Nephron (organoid): ENCODE data around the gene SLIT1.

Experiments
- H3K27ac Mint-ChIP-seq, 3 experiments: 2 replicates each; pipeline ENCODE4 v1.8.0; 2020; ENCODE audit warnings: mixed read lengths in 3 of 3, mild to moderate bottlenecking in 2 of 3, moderate library complexity in 1 of 3
- H3K27me3 Mint-ChIP-seq: 2 replicates; pipeline ENCODE4 v1.8.0; 2021; ENCODE audit warnings: low read depth, mild to moderate bottlenecking, moderate library complexity, mixed read lengths
- H3K36me3 Mint-ChIP-seq: 2 replicates; pipeline ENCODE4 v1.8.0; 2020; ENCODE audit warnings: low read depth, mixed read lengths
- H3K4me1 Mint-ChIP-seq: 2 replicates; pipeline ENCODE4 v1.8.0; 2020; ENCODE audit warnings: mixed read lengths
- H3K4me3 Mint-ChIP-seq, 3 experiments: 2 replicates each; pipeline ENCODE4 v1.8.0; 2020; ENCODE audit warnings: mild to moderate bottlenecking in 3 of 3, mixed read lengths in 3 of 3, moderate library complexity in 2 of 3
- H3K9me3 Mint-ChIP-seq: 2 replicates; pipeline ENCODE4 v1.8.0; 2020; ENCODE audit warnings: mixed read lengths
- CTCF ChIP-seq, 3 experiments: fragments of 200-600 bp; sonication (generic); IDR thresholded peaks; one replicate each; pipeline ENCODE4 v1.5.0; 2021; ENCODE audit warnings: antibody characterized with exemption in 3 of 3; ENCODE audit not compliant: unreplicated experiment in 3 of 3

SLIT1 gene

GRCh38 chr10:96999987-97000386, 185.8 kb downstream of the SLIT1 start:
- Mint-ChIP-seq H3K36me3 (no peaks in the 10 kb centered on the region), H3K27ac (no peak overlapping the region), H3K9me3 (no peaks in the 10 kb centered on the region), H3K4me1 (peaks cover 10% of the 10 kb centered on the region), H3K27me3 (peaks cover 5% of the 10 kb centered on the region), H3K4me3 (no peak overlapping the region)
- TF ChIP-seq CTCF (IDR thresholded peaks at IDR 0.05; ENCODE audit: unreplicated experiment in 3 of 3) = no peak

GRCh38 chr10:96999337-96999736, 186.4 kb downstream of the SLIT1 start:
- no peak for TF ChIP-seq CTCF (IDR thresholded peaks at IDR 0.05; ENCODE audit: unreplicated experiment in 3 of 3)
- no peak overlapping the region for H3K4me3 Mint-ChIP-seq
- peaks cover 5% of the 10 kb centered on the region for H3K27me3 Mint-ChIP-seq
- H3K9me3 Mint-ChIP-seq = no peaks in the 10 kb centered on the region
- H3K36me3 Mint-ChIP-seq = no peaks in the 10 kb centered on the region
- no peak overlapping the region for H3K27ac Mint-ChIP-seq
- peaks cover 11% of the 10 kb centered on the region for H3K4me1 Mint-ChIP-seq

GRCh38 chr10:96998329-96998888, 187.3 kb downstream of the SLIT1 start:
- TF ChIP-seq CTCF (IDR thresholded peaks at IDR 0.05; ENCODE audit: unreplicated experiment in 3 of 3) = no peak
- Mint-ChIP-seq H3K27ac (no peak overlapping the region), H3K36me3 (no peaks in the 10 kb centered on the region), H3K4me1 (peaks cover 11% of the 10 kb centered on the region), H3K4me3 (no peak overlapping the region), H3K9me3 (no peaks in the 10 kb centered on the region), H3K27me3 (peaks cover 5% of the 10 kb centered on the region)

GRCh38 chr10:96996275-96996965, 189.3 kb downstream of the SLIT1 start:
- Mint-ChIP-seq H3K9me3 (no peaks in the 10 kb centered on the region), H3K27me3 (no peaks in the 10 kb centered on the region), H3K4me3 (no peak overlapping the region), H3K4me1 (peaks cover 11% of the 10 kb centered on the region), H3K27ac (peak overlapping the region in 1 of 3 experiments; percentile 75), H3K36me3 (no peaks in the 10 kb centered on the region)
- TF ChIP-seq CTCF (IDR thresholded peaks at IDR 0.05; ENCODE audit: unreplicated experiment in 3 of 3) = no peak

GRCh38 chr10:96995851-96996250, 189.9 kb downstream of the SLIT1 start:
- H3K9me3 Mint-ChIP-seq = no peaks in the 10 kb centered on the region
- H3K27me3 Mint-ChIP-seq = no peaks in the 10 kb centered on the region
- no peak overlapping the region for H3K4me3 Mint-ChIP-seq
- H3K27ac Mint-ChIP-seq = peak overlapping the region; percentile 53 to 75 (median 74)
- H3K4me1 Mint-ChIP-seq = peaks cover 17% of the 10 kb centered on the region
- no peaks in the 10 kb centered on the region for H3K36me3 Mint-ChIP-seq
- no peak for TF ChIP-seq CTCF (IDR thresholded peaks at IDR 0.05; ENCODE audit: unreplicated experiment in 3 of 3)

GRCh38 chr10:96992721-96993120, 193.0 kb downstream of the SLIT1 start:
- Mint-ChIP-seq H3K9me3 (no peaks in the 10 kb centered on the region), H3K27ac (no peak overlapping the region), H3K36me3 (no peaks in the 10 kb centered on the region), H3K4me1 (peaks cover 23% of the 10 kb centered on the region), H3K27me3 (no peaks in the 10 kb centered on the region), H3K4me3 (no peak overlapping the region)
- TF ChIP-seq CTCF (IDR thresholded peaks at IDR 0.05; ENCODE audit: unreplicated experiment in 3 of 3) = no peak
